Activated T-cell treated with anti-CD3 and anti-CD28 coated beads, Interleukin-2, amount 50 U/mL, for 48 hours (primary cell): ENCODE measurements around the gene GRIA1.

Experiments used
- DNase-seq, 2 experiments: peaks; one replicate each; pipeline ENCODE4 v3.0.0-alpha.2; 2020

Gene GRIA1

GRCh38 chr5:153490118-153491037, at the start of gene GRIA1:
TSS of gene GRIA1 (plus strand) at chr5:153490670.
- DNase-seq = no peak

- no peak for DNase-seq
Measured at GRCh38 chr5:153445875-153446579, 44.4 kb upstream of the GRIA1 start.

- DNase-seq = no peak
Measured at GRCh38 chr5:153447534-153447933, 42.9 kb upstream of the GRIA1 start.

GRCh38 chr5:153456354-153456753, 34.1 kb upstream of the GRIA1 start:
- no peak for DNase-seq

GRCh38 chr5:153456993-153457392, 33.5 kb upstream of the GRIA1 start:
- DNase-seq = no peak

- DNase-seq = no peak
Measured at GRCh38 chr5:153458268-153458667, 32.2 kb upstream of the GRIA1 start.

- DNase-seq = no peak
Measured at GRCh38 chr5:153459051-153459743, 31.3 kb upstream of the GRIA1 start.

GRCh38 chr5:153460421-153460820, 30.0 kb upstream of the GRIA1 start:
- DNase-seq = no peak

GRCh38 chr5:153461341-153461740, 29.1 kb upstream of the GRIA1 start:
- no peak for DNase-seq

- no peak for DNase-seq
Measured at GRCh38 chr5:153463806-153464205, 26.7 kb upstream of the GRIA1 start.

GRCh38 chr5:153467546-153467945, 22.9 kb upstream of the GRIA1 start:
- no peak for DNase-seq

- DNase-seq = no peak
Measured at GRCh38 chr5:153469423-153469822, 21.0 kb upstream of the GRIA1 start.

GRCh38 chr5:153470736-153471135, 19.7 kb upstream of the GRIA1 start:
- DNase-seq = no peak

GRCh38 chr5:153476767-153477166, 13.7 kb upstream of the GRIA1 start:
- DNase-seq = no peak

GRCh38 chr5:153480401-153480800, 10.1 kb upstream of the GRIA1 start:
- no peak for DNase-seq

GRCh38 chr5:153483482-153483881, 7.0 kb upstream of the GRIA1 start:
- DNase-seq = no peak

GRCh38 chr5:153485641-153486040, 4.8 kb upstream of the GRIA1 start:
- no peak for DNase-seq

- no peak for DNase-seq
Measured at GRCh38 chr5:153486771-153487170, 3.7 kb upstream of the GRIA1 start.

- no peak for DNase-seq
Measured at GRCh38 chr5:153489611-153490010, 859 bp upstream of the GRIA1 start.

- no peak for DNase-seq
Measured at GRCh38 chr5:153491038-153491744, 721 bp downstream of the GRIA1 start.

- DNase-seq = no peak
Measured at GRCh38 chr5:153491856-153492255, 1.4 kb downstream of the GRIA1 start.

GRCh38 chr5:153496835-153497234, 6.4 kb downstream of the GRIA1 start:
- no peak for DNase-seq

GRCh38 chr5:153498516-153498915, 8.0 kb downstream of the GRIA1 start:
- no peak for DNase-seq
